HG02943 (cell line): Measurements from ENCODE around the gene PODXL.
"Not testable (repeated sequence)": the region's sequence is repeated elsewhere in the genome, so short reads cannot be mapped to it uniquely, and the experiment has no call there.

Experiments used
- ATAC-seq: cut with Tn5 transposase; IDR thresholded peaks from one replicate; pipeline ENCODE4 v1.9.1; 2021; ENCODE audit warnings: mild to moderate bottlenecking, low read depth, moderate library complexity; ENCODE audit not compliant: unreplicated experiment

Gene PODXL

GRCh38 chr7:131513245-131514061 is 43.0 kb downstream of the PODXL start:
- peak; percentile 83 for ATAC-seq

GRCh38 chr7:131511774-131512535 is 44.5 kb downstream of the PODXL start:
- ATAC-seq, result no peak

- no peak for ATAC-seq
Observed at GRCh38 chr7:131511071-131511470, 45.4 kb downstream of the PODXL start.

GRCh38 chr7:131509781-131510180 is 46.6 kb downstream of the PODXL start:
- no peak for ATAC-seq

GRCh38 chr7:131508754-131509486 is 47.5 kb downstream of the PODXL start:
- no peak for ATAC-seq

- peak; percentile 76 for ATAC-seq
Observed at GRCh38 chr7:131507592-131508331, 48.7 kb downstream of the PODXL start.

GRCh38 chr7:131506597-131506996 is 49.8 kb downstream of the PODXL start:
- ATAC-seq, result no peak

- ATAC-seq, result no peak
Observed at GRCh38 chr7:131505636-131506557, 50.5 kb downstream of the PODXL start.

GRCh38 chr7:131505037-131505620 is 51.3 kb downstream of the PODXL start:
- ATAC-seq, result not testable (repeated sequence)

- no peak for ATAC-seq
Observed at GRCh38 chr7:131504157-131504899, 52.1 kb downstream of the PODXL start.

- no peak for ATAC-seq
Observed at GRCh38 chr7:131503639-131504038, 52.8 kb downstream of the PODXL start.

- no peak for ATAC-seq
Observed at GRCh38 chr7:131502810-131503508, 53.5 kb downstream of the PODXL start.

GRCh38 chr7:131501930-131502685 is 54.3 kb downstream of the PODXL start:
- no peak for ATAC-seq

GRCh38 chr7:131501422-131501821 is 55.0 kb downstream of the PODXL start:
- peak; percentile 84 for ATAC-seq

- ATAC-seq, result no peak
Observed at GRCh38 chr7:131500357-131500756, 56.1 kb downstream of the PODXL start.

GRCh38 chr7:131499801-131500200 is 56.6 kb downstream of the PODXL start:
- ATAC-seq, result no peak
